Measurements from ENCODE around the gene PTPN14.

DNA sequence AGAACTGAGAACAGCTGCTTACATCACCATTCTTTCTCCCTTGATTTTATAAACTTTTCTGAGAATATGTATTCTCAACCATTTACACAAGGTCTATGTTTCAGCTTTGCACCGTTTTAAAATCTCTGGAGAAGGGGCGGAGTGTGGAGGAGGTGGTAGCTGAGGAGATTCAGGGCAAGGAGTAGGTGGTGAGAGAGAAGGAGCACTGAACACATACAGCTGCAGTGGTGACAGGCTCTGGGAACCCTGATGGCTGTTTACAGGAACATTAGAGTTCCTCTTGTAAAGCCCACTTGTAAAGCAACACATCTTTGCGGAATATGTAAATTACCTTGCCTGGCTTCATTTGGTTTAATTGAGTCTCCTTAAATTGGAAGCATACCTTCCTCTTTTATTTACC, 180.8 kb downstream of the PTPN14 start:
- TF ChIP-seq, protein P1, sequence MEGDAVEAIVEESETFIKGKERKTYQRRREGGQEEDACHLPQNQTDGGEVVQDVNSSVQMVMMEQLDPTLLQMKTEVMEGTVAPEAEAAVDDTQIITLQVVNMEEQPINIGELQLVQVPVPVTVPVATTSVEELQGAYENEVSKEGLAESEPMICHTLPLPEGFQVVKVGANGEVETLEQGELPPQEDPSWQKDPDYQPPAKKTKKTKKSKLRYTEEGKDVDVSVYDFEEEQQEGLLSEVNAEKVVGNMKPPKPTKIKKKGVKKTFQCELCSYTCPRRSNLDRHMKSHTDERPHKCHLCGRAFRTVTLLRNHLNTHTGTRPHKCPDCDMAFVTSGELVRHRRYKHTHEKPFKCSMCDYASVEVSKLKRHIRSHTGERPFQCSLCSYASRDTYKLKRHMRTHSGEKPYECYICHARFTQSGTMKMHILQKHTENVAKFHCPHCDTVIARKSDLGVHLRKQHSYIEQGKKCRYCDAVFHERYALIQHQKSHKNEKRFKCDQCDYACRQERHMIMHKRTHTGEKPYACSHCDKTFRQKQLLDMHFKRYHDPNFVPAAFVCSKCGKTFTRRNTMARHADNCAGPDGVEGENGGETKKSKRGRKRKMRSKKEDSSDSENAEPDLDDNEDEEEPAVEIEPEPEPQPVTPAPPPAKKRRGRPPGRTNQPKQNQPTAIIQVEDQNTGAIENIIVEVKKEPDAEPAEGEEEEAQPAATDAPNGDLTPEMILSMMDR (conservative IDR thresholded peaks at IDR 0.05; ENCODE audit: low read length), result no peak
- no peak for TF ChIP-seq EZH2phosphoT487 (IDR thresholded peaks at IDR 0.05; ENCODE audit: borderline replicate concordance)
